NCI-H524 treated with DMSO at 0.1 percent for 48 hours (cell line): Measurements from ENCODE around the gene PLAA.
"Not testable (repeated sequence)": the region's sequence is repeated elsewhere in the genome, so short reads cannot be mapped to it uniquely, and the experiment has no call there.

Experiments used
- DNase-seq: peaks from one replicate; lab custom pipeline; 2025; lab: John Stamatoyannopoulos, UW

The PLAA gene

DNA sequence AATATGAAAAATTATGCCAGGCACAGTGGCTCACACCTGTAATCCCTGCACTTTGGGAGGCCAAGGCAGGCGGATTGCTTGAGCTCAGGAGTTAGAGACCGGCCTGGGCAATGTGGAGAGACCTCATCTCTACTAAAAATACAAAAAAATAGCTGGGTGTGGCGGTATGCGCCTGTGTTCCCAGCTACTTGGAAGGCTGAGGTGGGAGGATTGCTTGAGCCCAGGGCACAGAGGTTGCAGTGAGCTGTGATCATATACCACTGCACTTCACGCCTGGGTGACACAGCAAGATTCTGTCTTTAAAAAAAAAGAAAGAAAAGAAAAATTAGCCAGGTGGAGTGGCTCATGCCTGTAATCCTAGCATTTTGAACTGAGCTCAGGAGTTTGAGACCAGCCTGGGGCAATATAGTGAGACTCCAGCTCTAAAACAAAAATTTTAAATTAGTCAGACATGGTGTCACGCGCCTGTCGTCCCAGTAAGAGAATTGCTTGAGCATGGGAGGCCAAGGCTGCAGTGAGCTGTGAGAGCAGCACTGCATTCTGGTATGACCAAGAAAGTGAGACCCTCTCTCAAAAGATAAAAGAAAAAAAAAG is 18.0 kb downstream of the PLAA start:
- DNase-seq = no peak

DNA sequence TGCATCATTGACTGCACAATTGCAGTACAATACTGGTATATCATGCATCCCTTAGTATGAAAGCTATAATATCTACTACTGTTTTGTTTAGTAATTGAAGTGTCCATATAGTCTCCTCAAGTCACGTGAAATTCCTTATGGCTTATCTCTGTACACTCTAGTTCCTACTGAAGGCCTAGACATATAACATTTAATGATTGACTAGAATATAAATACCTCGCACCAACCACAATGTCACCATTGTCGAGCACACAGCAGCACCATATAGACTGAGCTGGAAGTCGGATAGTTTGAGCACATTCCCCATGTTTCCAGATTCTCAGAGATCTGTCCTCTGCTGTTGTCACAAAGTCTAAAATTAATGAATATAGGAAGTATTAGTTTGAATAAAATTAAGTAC is 21.4 kb downstream of the PLAA start:
- DNase-seq = no peak

DNA sequence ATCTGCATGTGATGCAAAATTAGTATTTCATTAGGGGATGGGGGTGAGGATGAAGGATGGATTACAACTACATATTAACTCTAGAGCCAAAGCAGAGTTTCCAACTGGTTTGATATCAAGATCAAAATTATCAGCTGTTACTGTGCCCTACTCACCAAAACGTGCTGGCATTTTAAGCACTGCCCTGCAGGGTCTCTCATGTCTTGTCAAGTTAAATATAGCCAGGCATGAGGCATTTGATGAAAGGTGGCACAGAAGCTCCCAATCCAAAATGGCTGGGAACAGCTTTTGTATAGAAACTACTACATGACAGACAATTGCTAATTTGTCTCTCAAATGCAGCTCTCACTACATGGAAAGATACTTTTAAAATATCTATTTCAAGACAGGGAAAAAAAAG is 27.3 kb downstream of the PLAA start:
- no peak for DNase-seq

DNA sequence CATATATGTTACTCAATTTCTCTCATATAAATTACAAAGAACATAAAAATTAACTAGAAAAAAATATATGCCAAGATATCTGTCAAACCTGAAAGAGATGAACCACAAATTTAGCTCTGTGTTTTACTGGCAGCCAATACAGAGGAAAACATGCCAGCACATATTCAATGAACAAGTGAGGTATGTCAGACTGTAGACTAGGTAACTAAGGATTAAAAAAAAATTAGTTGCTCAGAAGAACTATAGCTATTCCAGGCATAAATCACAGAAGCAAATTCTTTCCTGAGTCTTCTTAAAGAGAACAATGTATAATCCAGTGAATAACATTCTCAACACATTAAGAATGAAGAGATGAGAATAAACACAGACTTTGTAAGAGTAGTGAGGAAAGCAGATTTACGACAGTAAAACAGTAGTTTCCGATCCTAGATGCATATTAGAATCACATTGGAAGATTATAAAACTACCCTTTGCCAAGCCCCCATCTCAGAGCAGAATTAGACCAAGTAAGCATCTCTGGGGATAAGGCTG is 33.8 kb downstream of the PLAA start:
- no peak for DNase-seq

DNA sequence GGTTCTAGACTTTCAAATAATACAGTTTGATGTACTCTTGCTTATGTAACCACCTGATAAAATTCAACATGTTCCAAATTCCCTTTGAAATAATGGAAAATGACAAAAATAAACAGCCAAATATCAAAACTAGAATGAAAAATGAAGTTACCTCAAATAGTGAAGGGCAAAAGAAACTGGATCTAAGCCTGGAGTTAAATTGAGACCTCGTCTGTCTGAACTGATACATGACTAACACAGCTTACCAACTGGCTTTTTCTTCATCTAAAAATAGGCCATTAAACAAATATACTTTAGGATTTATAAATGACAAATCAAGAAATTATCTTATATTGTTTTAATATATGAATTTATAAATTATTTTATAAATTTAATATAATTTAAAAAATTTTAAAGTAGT is 42.4 kb downstream of the PLAA start:
- DNase-seq = no peak

DNA sequence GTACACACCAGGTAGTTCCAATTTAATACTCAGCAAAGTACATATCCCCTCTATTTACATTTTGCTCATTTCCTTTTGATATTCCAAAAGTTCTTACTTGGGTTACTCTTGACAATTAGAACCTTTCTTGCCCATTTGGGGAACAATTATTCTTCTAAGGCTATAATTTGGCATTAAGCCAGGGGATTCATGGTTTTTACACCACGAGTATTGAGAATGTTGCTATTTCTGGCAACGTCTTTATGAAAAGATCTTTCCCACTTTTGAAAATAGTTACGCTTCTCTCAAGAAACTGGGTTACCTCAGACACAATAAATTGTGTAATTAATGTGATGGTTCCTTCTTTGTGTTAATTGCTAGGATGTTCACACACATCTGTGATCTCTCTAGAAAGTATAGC is 43.0 kb downstream of the PLAA start:
- DNase-seq = no peak

DNA sequence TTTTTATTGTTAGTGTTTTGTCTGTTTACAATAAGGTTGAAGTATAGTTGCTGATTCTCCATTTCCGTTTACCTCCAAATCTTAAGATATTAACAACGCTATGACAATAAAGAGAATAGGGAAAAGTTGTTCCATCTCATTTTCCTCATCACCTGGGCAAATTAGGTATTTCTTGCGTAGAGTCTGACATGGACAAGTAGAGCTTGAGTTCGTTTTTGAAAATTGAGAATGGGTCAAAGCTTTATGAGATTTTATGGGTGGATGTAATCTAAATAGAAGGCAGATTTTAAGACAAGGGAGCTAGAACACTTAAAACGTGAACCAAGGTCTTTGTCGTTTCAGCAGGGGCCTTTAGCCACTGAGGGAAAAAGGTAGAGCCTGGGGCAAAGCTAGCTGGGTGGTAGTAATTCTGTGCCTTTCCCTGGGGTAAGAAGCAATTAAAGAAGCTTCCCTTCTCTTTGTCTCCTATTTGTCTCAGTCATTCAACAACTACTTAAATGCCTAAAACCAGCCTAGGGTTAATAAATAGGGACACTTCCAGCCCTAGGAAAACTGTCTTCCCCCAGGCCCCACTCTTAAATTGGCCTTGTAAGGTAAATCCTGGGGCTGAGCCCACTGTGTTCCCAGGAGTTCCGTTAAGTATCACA is 53.9 kb downstream of the PLAA start:
- DNase-seq = no peak

DNA sequence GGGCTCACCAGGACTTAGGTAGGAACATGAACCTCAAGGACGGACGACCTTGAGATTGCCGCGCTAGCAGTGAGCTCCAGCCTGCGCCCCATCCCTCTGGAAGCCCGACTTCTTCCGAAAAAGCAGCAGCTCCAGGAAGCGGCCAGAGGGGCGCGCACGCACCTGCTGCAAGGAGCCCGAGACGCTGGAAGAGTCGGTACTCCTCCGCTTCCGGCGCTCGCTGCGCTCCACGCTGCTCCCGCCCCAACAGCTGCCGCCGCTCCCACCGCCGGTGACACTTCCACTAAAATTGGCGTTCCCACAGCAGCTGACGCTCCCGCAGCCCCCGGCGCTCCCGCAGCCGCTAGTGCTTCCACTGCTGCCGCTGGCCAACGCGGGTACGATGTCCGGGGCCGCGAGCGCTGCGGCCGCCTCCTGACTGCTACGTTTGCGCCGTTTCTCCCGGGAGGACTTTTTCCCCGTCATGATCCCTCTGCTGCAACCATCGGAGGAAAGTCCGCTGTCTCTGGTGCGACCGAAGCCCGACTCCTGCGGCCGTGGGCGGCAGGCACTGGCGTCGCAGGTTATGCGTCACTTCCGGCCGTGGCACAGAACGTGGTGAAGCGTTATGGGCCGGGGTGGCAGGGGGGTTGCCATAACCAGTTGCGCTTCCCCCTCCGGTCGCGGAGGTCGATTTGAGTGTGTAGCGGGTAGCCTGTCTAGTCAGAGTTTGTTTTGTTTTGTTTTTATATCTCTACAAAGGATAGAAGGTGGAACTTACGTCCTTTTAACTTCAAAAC is 54.6 kb downstream of the PLAA start, which contains the start of gene CAAP1:
TSS of gene CAAP1 (minus strand) at position 552 of the 779 bp plus-strand sequence. CDS start at position 465, 87 bp downstream.
- DNase-seq = peak; percentile 49

DNA sequence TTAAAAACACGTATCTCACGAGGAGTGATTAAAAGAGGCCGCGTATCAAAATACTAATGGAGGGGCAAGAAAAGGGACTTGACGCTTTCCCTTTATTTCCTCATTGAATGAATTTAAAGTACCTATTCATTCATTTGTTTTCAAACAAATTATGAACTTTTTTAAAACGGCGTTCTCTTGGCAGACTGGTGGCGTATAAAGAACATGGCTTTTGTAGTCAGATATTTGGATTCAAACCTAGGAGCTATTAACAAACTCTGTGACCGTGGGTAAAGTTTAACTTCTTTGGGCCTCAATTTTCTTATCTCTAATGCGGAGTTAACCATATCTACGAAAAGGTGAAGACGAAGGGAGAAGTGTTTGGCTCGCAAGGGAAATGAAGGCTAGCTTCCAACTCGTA is 55.3 kb downstream of the PLAA start:
- DNase-seq = no peak

DNA sequence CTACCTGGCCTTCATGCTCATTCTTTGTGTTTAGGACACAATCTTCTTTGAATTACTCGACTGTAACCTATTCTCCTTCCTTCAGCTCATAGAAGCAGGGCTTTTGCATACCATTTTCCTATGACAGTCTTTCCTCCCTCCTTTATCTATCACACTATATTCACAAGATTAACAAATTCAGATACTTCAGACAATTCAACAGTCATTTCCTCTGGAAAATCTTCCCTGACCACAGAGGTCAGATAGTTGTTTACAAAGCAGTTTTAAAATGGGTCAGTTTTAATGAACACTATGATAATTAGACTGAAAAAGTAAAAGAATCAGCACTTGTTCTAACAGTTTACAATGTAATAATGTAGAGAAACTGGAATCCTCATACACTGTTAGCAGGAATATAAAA is 58.8 kb downstream of the PLAA start:
- no peak for DNase-seq

DNA sequence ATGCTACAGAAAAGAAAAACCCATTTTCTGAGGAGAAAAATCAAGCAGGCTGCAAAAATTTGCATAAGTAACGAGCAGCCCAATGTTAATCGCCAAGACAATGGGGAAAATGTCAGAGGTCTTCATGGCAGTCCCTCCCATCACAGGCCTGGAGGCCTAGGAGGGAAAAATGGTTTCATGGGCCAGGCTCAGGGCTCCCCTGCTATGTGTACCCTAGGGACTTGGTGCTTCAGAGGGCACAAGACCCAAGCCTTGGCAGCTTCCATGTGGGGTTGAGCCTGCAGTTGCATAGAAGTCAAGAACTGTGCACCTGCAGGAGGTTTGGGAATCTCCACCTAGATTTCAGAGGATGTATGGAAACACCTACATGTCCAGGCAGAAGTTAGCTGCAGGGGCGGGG is 64.9 kb downstream of the PLAA start:
- no peak for DNase-seq

DNA sequence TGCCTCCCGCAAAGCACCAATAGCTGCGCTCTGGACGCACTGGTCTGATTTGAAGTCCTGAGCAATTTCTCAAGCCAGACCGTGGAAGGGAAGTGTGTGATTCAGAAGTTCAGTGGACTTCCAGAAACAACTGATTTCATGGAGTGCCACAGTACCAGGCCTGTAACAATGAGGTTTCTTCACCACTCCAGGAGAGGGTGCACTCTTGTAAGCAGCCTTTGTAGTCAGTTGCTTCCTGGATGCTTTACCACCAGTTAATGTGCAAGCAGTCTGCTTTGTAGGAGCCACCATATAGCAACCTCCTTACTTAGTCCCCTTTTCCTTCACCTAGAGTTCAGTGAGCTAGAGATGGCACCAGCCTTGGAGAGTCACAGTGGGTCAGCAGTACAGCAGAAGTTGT is 66.8 kb downstream of the PLAA start:
- no peak for DNase-seq

DNA sequence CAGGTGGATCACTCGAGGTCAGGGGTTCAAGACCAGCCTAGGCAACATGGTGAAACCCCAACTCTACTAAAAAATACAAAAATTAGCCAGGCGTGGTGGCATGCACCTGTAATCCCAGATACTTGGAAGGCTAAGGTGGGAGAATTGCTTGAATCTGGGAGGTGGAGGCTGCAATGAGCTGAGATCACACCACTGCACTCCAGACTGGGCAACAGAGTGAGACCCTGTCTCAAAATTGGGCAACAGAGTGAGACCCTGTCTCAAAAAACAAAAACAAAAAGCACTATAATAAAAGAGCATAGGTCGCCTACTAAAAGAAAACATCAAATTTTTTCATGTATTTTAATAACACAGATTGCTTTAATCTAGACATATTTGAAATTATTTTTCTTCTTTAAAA is 71.9 kb downstream of the PLAA start:
- DNase-seq = not testable (repeated sequence)

DNA sequence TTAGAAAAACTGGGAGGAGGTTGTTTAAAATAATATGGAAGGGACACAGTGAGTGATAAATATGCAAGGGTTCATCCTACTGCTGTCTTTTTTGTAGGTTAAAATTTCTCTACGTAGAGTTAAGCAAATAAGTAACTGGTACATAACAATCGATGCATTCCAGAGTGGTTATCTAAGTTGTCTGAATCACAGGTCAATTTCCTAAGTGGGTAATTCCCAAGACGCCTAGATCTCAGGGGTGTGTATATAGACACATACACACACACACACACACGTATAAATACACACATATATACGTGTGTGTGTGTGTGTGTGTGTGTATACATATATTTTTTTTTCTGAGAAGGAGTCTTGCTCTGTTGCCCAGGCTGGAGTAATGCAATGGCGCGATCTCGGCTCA is 76.8 kb downstream of the PLAA start:
- no peak for DNase-seq

DNA sequence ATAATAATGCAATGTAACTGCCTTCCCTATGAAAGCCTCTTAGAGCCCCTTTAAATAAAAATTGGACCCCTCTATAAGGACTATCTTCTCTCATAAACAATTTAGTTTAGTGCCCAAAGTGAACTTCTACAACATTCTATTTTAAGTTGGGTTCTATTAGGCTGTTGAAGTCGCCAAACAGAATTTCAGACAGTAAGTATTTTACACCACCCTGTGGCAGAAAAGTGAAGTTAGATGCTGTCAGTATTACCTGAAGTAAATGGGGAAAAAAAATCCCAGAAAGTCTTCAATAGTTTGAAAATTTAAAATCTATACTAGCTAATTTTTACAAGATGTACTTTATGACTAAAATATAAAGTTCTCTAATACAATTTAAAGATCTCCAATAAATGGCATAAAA is 84.0 kb downstream of the PLAA start:
- DNase-seq = no peak

DNA sequence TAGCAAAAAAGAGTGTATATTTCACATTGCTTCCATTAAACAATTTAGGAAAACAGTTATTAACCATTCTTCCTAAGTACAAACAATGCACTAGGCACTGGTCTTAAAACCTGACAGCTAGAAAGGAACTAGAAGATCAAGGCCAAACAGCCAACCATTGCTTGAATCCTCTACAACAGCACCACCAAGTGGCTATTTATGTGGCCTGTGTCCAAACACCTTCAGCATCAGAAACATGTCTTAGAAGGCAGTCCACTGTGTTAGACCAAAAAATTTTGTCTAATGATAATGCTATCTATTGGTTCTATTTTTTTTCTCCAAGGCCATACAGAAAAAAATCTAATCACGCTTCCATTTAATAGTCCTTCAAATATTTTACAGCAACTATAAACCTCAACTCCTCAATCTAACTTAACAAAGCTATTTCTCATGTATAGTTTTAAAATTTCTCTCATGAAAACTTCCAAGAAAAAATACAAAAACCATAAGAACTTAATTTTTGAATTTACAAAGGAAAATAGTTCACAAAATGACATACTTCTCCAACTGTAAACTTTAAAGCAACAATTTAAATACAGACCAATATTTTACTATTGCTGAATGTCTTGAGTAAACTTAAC is 90.5 kb downstream of the PLAA start:
- DNase-seq = peak; percentile 8
